HepG2 (cell line): ENCODE results near the gene KLHDC2. TPM values are rescaled to one million over a fixed set of nuclear protein-coding genes. Genes with fewer than 3 reads are reported as not detected.
"Not testable (repeated sequence)": the region's sequence is repeated elsewhere in the genome, so short reads cannot be mapped to it uniquely, and the experiment has no call there.

ENCODE experiments used
- ATF4 ChIP-seq, 2 experiments: fragments of 450-650 bp in 1 of 2; sonication (generic) in 1 of 2; formaldehyde crosslinking; IDR thresholded peaks; 2 replicates each; pipeline versions ENCODE4 v1.5.0 to v1.8.0; 2020 to 2022; ENCODE audit warnings: mild to moderate bottlenecking in 1 of 2, missing genetic modification reagents in 1 of 2
- CREM ChIP-seq, 2 experiments: sonication (generic) in 1 of 2; formaldehyde crosslinking in 1 of 2; IDR thresholded peaks; 2 replicates each; pipeline versions ENCODE4 v1.4.0 to v1.6.1; 2016 to 2020; ENCODE audit warnings: antibody characterized with exemption in 1 of 2, mild to moderate bottlenecking in 1 of 2, missing genetic modification reagents in 1 of 2
- DRAP1 ChIP-seq: IDR thresholded peaks from 2 replicates; pipeline ENCODE4 v1.6.1; 2016; ENCODE audit warnings: missing genetic modification reagents, missing compliant biosample characterization
- ELF1 ChIP-seq: sonication (generic); formaldehyde crosslinking; IDR thresholded peaks from 2 replicates; pipeline ENCODE4 v1.4.0; 2020; ENCODE audit warnings: missing genetic modification reagents
- FOXJ3 ChIP-seq: sonication (generic); formaldehyde crosslinking; IDR thresholded peaks from 2 replicates; pipeline ENCODE4 v1.4.0; 2020; ENCODE audit warnings: missing genetic modification reagents, mild to moderate bottlenecking, borderline replicate concordance
- FOXP4 ChIP-seq: sonication (generic); formaldehyde crosslinking; IDR thresholded peaks from 2 replicates; pipeline ENCODE4 v1.4.0; 2020; ENCODE audit warnings: missing genetic modification reagents
- HDAC2 ChIP-seq: sonication (generic); formaldehyde crosslinking; IDR thresholded peaks from 2 replicates; pipeline ENCODE4 v1.4.0; 2020; ENCODE audit warnings: missing genetic modification reagents
- KDM4B ChIP-seq: sonication (generic); formaldehyde crosslinking; IDR thresholded peaks from 2 replicates; pipeline ENCODE4 v1.4.0; 2020; ENCODE audit warnings: missing genetic modification reagents
- KLF6 ChIP-seq: IDR thresholded peaks from 2 replicates; pipeline ENCODE4 v1.8.0; 2016; ENCODE audit warnings: missing biosample characterization, missing genetic modification reagents
- MEF2D ChIP-seq: sonication (generic); formaldehyde crosslinking; IDR thresholded peaks from 2 replicates; pipeline ENCODE4 v1.5.1; 2020; ENCODE audit warnings: mild to moderate bottlenecking, missing genetic modification reagents
- NCOA2 ChIP-seq: sonication (generic); formaldehyde crosslinking; IDR thresholded peaks from 2 replicates; pipeline ENCODE4 v1.8.0; 2022; ENCODE audit warnings: inconsistent platforms
- NR2F1 ChIP-seq, 2 experiments: fragments of 450-650 bp in 1 of 2; formaldehyde crosslinking in 1 of 2; IDR thresholded peaks; 2 replicates each; pipeline versions ENCODE4 v1.5.0 to v1.6.1; 2016 to 2020; ENCODE audit warnings: mild to moderate bottlenecking in 1 of 2, missing compliant biosample characterization in 1 of 2, missing genetic modification reagents in 1 of 2, moderate library complexity in 1 of 2
- RAD21 ChIP-seq: fragments of 450-650 bp; formaldehyde crosslinking; IDR thresholded peaks from 2 replicates; pipeline ENCODE4 v1.5.0; 2020; ENCODE audit warnings: mild to moderate bottlenecking
- SKI ChIP-seq: fragments of 450-650 bp; IDR thresholded peaks from one replicate; pipeline ENCODE4 v1.6.1; 2018; ENCODE audit warnings: mild to moderate bottlenecking; ENCODE audit not compliant: partially characterized antibody
- TFDP2 ChIP-seq: sonication (generic); formaldehyde crosslinking; IDR thresholded peaks from 2 replicates; pipeline ENCODE4 v1.4.0; 2020; ENCODE audit warnings: missing genetic modification reagents
- THAP11 ChIP-seq: IDR thresholded peaks from 2 replicates; pipeline ENCODE4 v1.6.1; 2016; ENCODE audit warnings: missing biosample characterization, missing genetic modification reagents
- ZFY ChIP-seq: sonication (generic); formaldehyde crosslinking; IDR thresholded peaks from 2 replicates; pipeline ENCODE4 v1.4.0; 2020; ENCODE audit warnings: missing genetic modification reagents
- ZNF205 ChIP-seq: IDR thresholded peaks from 2 replicates; pipeline ENCODE4 v1.6.1; 2018; ENCODE audit warnings: missing biosample characterization, missing genetic modification reagents
- ZNF335 ChIP-seq: sonication (generic); formaldehyde crosslinking; IDR thresholded peaks from 2 replicates; pipeline ENCODE4 v1.4.0; 2020; ENCODE audit warnings: missing genetic modification reagents
- ZNF44 ChIP-seq: sonication (generic); formaldehyde crosslinking; IDR thresholded peaks from 2 replicates; pipeline ENCODE4 v1.5.1; 2020; ENCODE audit warnings: mild to moderate bottlenecking, missing genetic modification reagents
- ZNF503 ChIP-seq: sonication (generic); formaldehyde crosslinking; IDR thresholded peaks from 2 replicates; pipeline ENCODE4 v1.4.0; 2020; ENCODE audit warnings: missing genetic modification reagents
- ZNF580 ChIP-seq: IDR thresholded peaks from 2 replicates; pipeline ENCODE4 v1.6.1; 2016; ENCODE audit warnings: low read depth, borderline replicate concordance
- polyA plus RNA-seq, 8 experiments: library from polyadenylated mRNA; depleted of rRNA in 3 of 8; stranded (reverse) in 7 of 8; unstranded in 1 of 8; fragments of >200 nt; fragmentation: Illumina TruSeq in 4 of 8; extraction: Trizol in 4 of 8; gene quantifications; 2 replicates each; pipeline versions ENCODE4 v1.2.1 to v1.2.3, GENCODE V29; 2011 to 2016; ENCODE audit warnings: low read depth in 4 of 8, missing spikeins in 1 of 8, mixed read lengths in 1 of 8; ENCODE audit not compliant: insufficient read depth in 1 of 8
- total RNA-seq, 5 experiments: library from RNA; depleted of rRNA; stranded (reverse); fragments of >200 nt; fragmentation: Illumina TruSeq; extraction: Trizol; gene quantifications; 2 replicates each; pipeline ENCODE4 v1.2.3, GENCODE V29; 2016; ENCODE audit warnings: low read depth in 1 of 5

KLHDC2 gene
- total and polyA plus RNA-seq, 2 of the 13 experiments (the other 11 are each of a cell fraction or from before 2014, with no cell fraction given), result 95.5 to 170 TPM

GRCh38 chr14:49721733-49722435 lies 46.1 kb upstream of the KLHDC2 start (continued):
- TF ChIP-seq KLF6 (CRISPR knock-in tag), result 0 out of 2 replicates have a peak, but pooled peaks have one; percentile 32
- peak in 1 of 2 experiments; percentile 59; a peak in 2 of 4 replicates for TF ChIP-seq ATF4 (CRISPR knock-in tag; IDR thresholded peaks at IDR 0.05)
- peak; percentile 32; the same call in 1 of the 2 replicates for TF ChIP-seq RAD21 (CRISPR knock-in tag)
- TF ChIP-seq NR2F1 (CRISPR knock-in tag; IDR thresholded peaks at IDR 0.05), result peak; percentile 32 to 53; a peak in 3 of 4 replicates
- peak; percentile 83; the same call in 1 of the 2 replicates for TF ChIP-seq CREM (IDR thresholded peaks at IDR 0.05)
- not testable (repeated sequence) for TF ChIP-seq CREM (CRISPR knock-in tag; IDR thresholded peaks at IDR 0.05)
- TF ChIP-seq ZNF580 (CRISPR knock-in tag), result peak; percentile 61; the same call in 1 of the 2 replicates
- TF ChIP-seq ZNF503 (CRISPR knock-in tag), result peak; percentile 76; the same call in 1 of the 2 replicates
- TF ChIP-seq FOXP4 (CRISPR knock-in tag), result peak; percentile 86
- TF ChIP-seq SKI, result peak; percentile 13
- 0 out of 2 replicates have a peak, but pooled peaks have one; percentile 38 for TF ChIP-seq MEF2D
- 0 out of 2 replicates have a peak, but pooled peaks have one; percentile 7 for TF ChIP-seq ZFY (CRISPR knock-in tag)
- TF ChIP-seq KDM4B (CRISPR knock-in tag), result peak; percentile 46; the same call in 1 of the 2 replicates
- TF ChIP-seq THAP11 (CRISPR knock-in tag), result peak; percentile 45; the same call in 1 of the 2 replicates
- peak; percentile 91; the same call in 1 of the 2 replicates for TF ChIP-seq FOXJ3 (CRISPR knock-in tag)
- peak; percentile 54; the same call in 1 of the 2 replicates for TF ChIP-seq ZNF335 (CRISPR knock-in tag)
- TF ChIP-seq NCOA2 (CRISPR knock-in tag), result peak; percentile 89
- 0 out of 2 replicates have a peak, but pooled peaks have one; percentile 18 for TF ChIP-seq TFDP2
- TF ChIP-seq ZNF205 (CRISPR knock-in tag), result 0 out of 2 replicates have a peak, but pooled peaks have one; percentile 77
- peak; percentile 27 for TF ChIP-seq DRAP1 (CRISPR knock-in tag)
- 0 out of 2 replicates have a peak, but pooled peaks have one; percentile 27 for TF ChIP-seq ELF1 (CRISPR knock-in tag)
- peak; percentile 94 for TF ChIP-seq HDAC2 (CRISPR knock-in tag)
- TF ChIP-seq ZNF44 (CRISPR knock-in tag), result 0 out of 2 replicates have a peak, but pooled peaks have one; percentile 21
